GM18505 (cell line): ENCODE data around the gene ATG2B.

Experiments used
- ATAC-seq: cut with Tn5 transposase; IDR thresholded peaks from one replicate; pipeline ENCODE4 v1.9.1; 2021; ENCODE audit not compliant: unreplicated experiment
- POLR2A ChIP-seq: IDR thresholded peaks from 4 replicates; pipeline ENCODE4 v1.6.1; 2011; ENCODE audit warnings: borderline replicate concordance; ENCODE audit not compliant: insufficient read depth, insufficient read length; ENCODE audit errors: extremely low read depth

ATG2B gene

GRCh38 chr14:96284430-96284829 lies 78.7 kb downstream of the ATG2B start:
- ATAC-seq: no peak

GRCh38 chr14:96284008-96284407 lies 79.1 kb downstream of the ATG2B start:
- no peak for TF ChIP-seq POLR2A
- ATAC-seq: no peak

More at GRCh38 chr14:96284430-96284829, 78.7 kb downstream of the ATG2B start:
- TF ChIP-seq POLR2A: no peak

- TF ChIP-seq POLR2A: no peak
- ATAC-seq: no peak
These were observed 81.7 kb downstream of the ATG2B start for GRCh38 chr14:96281486-96281885.

DNA sequence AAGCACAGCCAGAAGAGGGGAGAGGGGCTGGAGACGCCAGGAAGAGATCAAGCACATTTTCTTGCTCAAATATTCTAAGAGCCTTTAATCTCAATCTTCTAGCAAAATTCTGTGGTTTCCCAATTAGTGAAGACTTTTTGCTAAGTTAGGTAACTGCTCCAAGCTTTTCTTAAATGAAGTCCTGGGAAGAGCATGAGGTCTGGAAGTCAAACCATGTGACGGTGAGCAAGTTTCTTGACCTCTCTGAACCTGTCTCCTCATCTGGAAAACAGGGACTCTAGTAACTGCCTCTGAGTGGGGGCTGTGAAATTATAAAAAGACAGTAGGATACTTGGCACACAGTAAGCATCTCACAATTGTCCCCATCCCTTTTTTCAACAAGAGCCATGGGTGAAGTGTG lies 83.0 kb downstream of the ATG2B start:
- no peak for ATAC-seq

GRCh38 chr14:96279564-96279963 lies 83.6 kb downstream of the ATG2B start:
- ATAC-seq: no peak

More for the DNA sequence above, 83.0 kb downstream of the ATG2B start:
- no peak for TF ChIP-seq POLR2A

GRCh38 chr14:96277890-96278289 lies 85.3 kb downstream of the ATG2B start:
- no peak for ATAC-seq
- TF ChIP-seq POLR2A: no peak

More at GRCh38 chr14:96279564-96279963, 83.6 kb downstream of the ATG2B start:
- TF ChIP-seq POLR2A: no peak

- ATAC-seq: no peak
- TF ChIP-seq POLR2A: no peak
These were observed 87.7 kb downstream of the ATG2B start for GRCh38 chr14:96275177-96276112.

GRCh38 chr14:96274543-96274942 lies 88.6 kb downstream of the ATG2B start:
- no peak for TF ChIP-seq POLR2A
- ATAC-seq: no peak

GRCh38 chr14:96274122-96274521 lies 89.0 kb downstream of the ATG2B start:
- TF ChIP-seq POLR2A: no peak
- no peak for ATAC-seq

GRCh38 chr14:96273629-96274028 lies 89.5 kb downstream of the ATG2B start:
- TF ChIP-seq POLR2A: no peak
- ATAC-seq: no peak

- TF ChIP-seq POLR2A: no peak
- ATAC-seq: no peak
These were observed 90.2 kb downstream of the ATG2B start for GRCh38 chr14:96272777-96273473.

GRCh38 chr14:96271421-96271762 lies 91.7 kb downstream of the ATG2B start:
- no peak for TF ChIP-seq POLR2A
- ATAC-seq: no peak

- ATAC-seq: no peak
- TF ChIP-seq POLR2A: no peak
These were observed 92.3 kb downstream of the ATG2B start for GRCh38 chr14:96270565-96271420.
